ENCODE data around the gene LIMCH1.

LIMCH1 gene

DNA sequence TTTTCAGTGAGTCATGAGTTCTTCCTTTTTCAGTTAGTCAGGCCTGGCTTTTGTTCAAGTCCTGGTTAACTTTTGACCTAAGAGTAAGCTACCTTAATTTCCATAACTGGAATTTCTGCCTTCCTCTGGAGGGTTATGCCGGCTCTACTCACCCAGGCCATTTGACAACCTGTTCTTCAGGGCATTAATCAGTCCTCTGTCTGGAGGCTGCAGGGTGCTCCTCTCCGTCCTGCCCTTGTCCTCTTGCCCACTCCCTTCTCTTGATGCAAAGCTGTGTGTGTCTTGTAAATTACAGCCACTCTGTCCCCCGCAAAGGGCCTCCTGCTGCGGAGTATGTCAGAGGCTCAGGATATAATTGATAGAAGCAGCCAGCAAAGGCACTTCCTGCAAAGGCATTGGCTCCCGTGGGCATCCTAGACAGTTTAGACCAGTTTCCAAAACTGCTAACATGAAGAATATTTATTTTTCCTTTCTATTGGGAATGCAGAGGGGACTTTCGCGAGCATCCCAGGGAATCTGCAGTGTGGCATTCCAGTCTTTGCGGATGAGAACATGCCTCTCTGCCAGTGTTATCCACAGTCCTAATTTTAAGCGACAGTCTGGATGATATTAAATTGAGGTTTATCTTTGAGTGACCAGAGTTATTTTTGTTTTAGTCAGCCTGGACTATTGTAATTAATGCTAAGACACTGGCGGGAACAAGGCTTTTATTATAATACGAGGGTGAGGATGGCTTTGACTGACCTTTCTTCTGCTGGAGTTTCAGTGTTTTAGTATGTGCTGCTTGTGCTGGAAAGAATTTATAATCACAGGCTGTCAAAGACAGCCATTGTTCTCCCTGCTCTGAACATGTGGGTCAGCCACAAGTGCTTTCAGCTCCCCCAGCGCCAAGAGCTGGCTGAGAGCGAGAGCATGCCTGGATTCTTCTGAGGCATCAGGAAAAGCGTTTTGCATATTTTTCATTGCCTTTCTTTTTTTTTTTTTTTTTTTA lies 74.2 kb downstream of the LIMCH1 start:
- Histone ChIP-seq H3K4me1 (ENCODE audit: low read depth, poor library complexity, severe bottlenecking) (no peaks in the 10 kb centered on the region), H3K27me3 (ENCODE audit: insufficient read depth, low read depth) (no peaks in the 10 kb centered on the region), H2AFZ (ENCODE audit: low read depth) (no peak overlapping the region), H3K9ac (no peak overlapping the region), H3K79me2 (ENCODE audit: insufficient read depth, low read depth) (no peaks in the 10 kb centered on the region), H4K20me1 (ENCODE audit: insufficient read depth) (no peaks in the 10 kb centered on the region), H3K36me3 (ENCODE audit: insufficient read depth) (no peaks in the 10 kb centered on the region), H3K4me2 (no peak overlapping the region), H3K4me3 (IDR thresholded peaks at IDR 0.05; ENCODE audit: insufficient read depth, low read depth, low read length) (no peak overlapping the region), H3K27ac (no peak overlapping the region)
- TF ChIP-seq, protein P1, sequence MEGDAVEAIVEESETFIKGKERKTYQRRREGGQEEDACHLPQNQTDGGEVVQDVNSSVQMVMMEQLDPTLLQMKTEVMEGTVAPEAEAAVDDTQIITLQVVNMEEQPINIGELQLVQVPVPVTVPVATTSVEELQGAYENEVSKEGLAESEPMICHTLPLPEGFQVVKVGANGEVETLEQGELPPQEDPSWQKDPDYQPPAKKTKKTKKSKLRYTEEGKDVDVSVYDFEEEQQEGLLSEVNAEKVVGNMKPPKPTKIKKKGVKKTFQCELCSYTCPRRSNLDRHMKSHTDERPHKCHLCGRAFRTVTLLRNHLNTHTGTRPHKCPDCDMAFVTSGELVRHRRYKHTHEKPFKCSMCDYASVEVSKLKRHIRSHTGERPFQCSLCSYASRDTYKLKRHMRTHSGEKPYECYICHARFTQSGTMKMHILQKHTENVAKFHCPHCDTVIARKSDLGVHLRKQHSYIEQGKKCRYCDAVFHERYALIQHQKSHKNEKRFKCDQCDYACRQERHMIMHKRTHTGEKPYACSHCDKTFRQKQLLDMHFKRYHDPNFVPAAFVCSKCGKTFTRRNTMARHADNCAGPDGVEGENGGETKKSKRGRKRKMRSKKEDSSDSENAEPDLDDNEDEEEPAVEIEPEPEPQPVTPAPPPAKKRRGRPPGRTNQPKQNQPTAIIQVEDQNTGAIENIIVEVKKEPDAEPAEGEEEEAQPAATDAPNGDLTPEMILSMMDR (conservative IDR thresholded peaks at IDR 0.05; ENCODE audit: low read depth, low read length): no peak

DNA sequence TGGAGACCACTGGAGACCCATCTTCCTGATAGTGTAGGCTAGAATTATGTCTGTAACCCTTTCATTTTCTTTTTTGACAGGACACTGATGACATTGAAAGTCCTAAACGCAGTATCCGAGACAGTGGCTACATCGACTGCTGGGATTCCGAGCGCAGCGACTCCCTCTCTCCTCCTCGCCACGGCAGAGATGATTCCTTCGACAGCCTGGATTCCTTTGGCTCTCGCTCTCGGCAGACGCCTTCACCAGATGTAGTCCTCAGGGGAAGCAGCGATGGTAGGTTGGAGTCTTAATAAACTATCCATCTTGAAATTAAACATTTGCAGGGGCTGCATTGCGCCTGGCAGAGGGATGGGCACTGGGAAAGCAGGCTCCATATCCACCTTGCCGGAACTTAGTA lies 75.4 kb downstream of the LIMCH1 start:
- TF ChIP-seq, protein P1 (conservative IDR thresholded peaks at IDR 0.05; ENCODE audit: low read depth, low read length): no peak
- Histone ChIP-seq H3K79me2 (ENCODE audit: insufficient read depth, low read depth) (no peaks in the 10 kb centered on the region), H3K9ac (no peak overlapping the region), H3K27me3 (ENCODE audit: insufficient read depth, low read depth) (no peaks in the 10 kb centered on the region), H4K20me1 (ENCODE audit: insufficient read depth) (no peaks in the 10 kb centered on the region), H3K4me2 (no peak overlapping the region), H3K27ac (no peak overlapping the region), H3K36me3 (ENCODE audit: insufficient read depth) (no peaks in the 10 kb centered on the region), H2AFZ (ENCODE audit: low read depth) (no peak overlapping the region), H3K4me3 (IDR thresholded peaks at IDR 0.05; ENCODE audit: insufficient read depth, low read depth, low read length) (no peak overlapping the region), H3K4me1 (ENCODE audit: low read depth, poor library complexity, severe bottlenecking) (no peaks in the 10 kb centered on the region)

DNA sequence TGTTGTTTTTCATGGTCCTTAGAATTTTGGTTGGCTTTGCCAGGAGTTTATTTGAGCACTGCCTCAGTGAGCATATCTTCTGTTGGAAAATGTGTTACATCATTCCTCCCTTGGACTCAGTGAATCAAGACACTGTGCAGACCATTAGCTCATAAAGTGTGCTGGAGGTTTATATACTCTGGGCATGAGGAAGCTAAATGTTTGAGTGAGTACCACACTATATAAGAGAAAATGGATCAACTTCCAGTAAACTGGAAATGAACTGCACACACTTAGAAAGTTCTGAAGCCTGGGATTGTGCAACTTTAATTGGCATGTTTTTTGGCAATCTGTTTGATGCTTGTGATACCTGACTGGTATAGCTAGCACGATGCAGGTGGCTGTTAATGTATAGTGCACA lies 75.9 kb downstream of the LIMCH1 start:
- Histone ChIP-seq H3K4me3 (IDR thresholded peaks at IDR 0.05; ENCODE audit: insufficient read depth, low read depth, low read length) (no peak overlapping the region), H3K9ac (no peak overlapping the region), H3K4me2 (no peak overlapping the region), H3K36me3 (ENCODE audit: insufficient read depth) (no peaks in the 10 kb centered on the region), H4K20me1 (ENCODE audit: insufficient read depth) (no peaks in the 10 kb centered on the region), H3K27me3 (ENCODE audit: insufficient read depth, low read depth) (no peaks in the 10 kb centered on the region), H3K27ac (no peak overlapping the region), H2AFZ (ENCODE audit: low read depth) (no peak overlapping the region), H3K79me2 (ENCODE audit: insufficient read depth, low read depth) (no peaks in the 10 kb centered on the region), H3K4me1 (ENCODE audit: low read depth, poor library complexity, severe bottlenecking) (no peaks in the 10 kb centered on the region)
- TF ChIP-seq, protein P1 (conservative IDR thresholded peaks at IDR 0.05; ENCODE audit: low read depth, low read length): no peak

DNA sequence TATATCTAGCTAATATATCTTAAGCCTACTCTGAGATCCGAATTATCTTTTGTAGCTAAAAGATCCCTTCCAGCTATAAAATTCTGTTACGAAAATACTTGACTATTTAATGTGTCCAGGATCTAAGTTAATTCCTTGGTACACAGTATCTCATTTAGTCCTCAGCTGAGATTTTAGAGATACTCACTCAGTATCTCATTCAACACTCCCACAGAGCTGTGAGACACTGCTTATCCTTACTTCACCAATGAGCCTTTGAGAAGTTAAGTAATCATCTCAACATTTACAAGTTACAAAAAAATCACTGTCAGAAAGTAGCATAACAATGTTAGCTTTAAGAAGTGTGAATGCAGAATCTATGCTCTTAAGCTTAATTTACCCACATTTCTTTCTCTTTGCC lies 76.6 kb downstream of the LIMCH1 start:
- no peaks in the 10 kb centered on the region for H3K4me1 ChIP-seq (ENCODE audit: low read depth, poor library complexity, severe bottlenecking)
- H4K20me1 ChIP-seq (ENCODE audit: insufficient read depth): no peaks in the 10 kb centered on the region
- H2AFZ ChIP-seq (ENCODE audit: low read depth): no peak overlapping the region
- no peak overlapping the region for H3K4me3 ChIP-seq (IDR thresholded peaks at IDR 0.05; ENCODE audit: insufficient read depth, low read depth, low read length)
- no peak overlapping the region for H3K27ac ChIP-seq
- H3K36me3 ChIP-seq (ENCODE audit: insufficient read depth): no peaks in the 10 kb centered on the region
- H3K9ac ChIP-seq: no peak overlapping the region
- H3K4me2 ChIP-seq: no peak overlapping the region
- TF ChIP-seq, protein P1 (conservative IDR thresholded peaks at IDR 0.05; ENCODE audit: low read depth, low read length): no peak
- no peaks in the 10 kb centered on the region for H3K79me2 ChIP-seq (ENCODE audit: insufficient read depth, low read depth)
- H3K27me3 ChIP-seq (ENCODE audit: insufficient read depth, low read depth): no peaks in the 10 kb centered on the region
